SK-N-SH (cell line): ENCODE results near the gene PHKG1. TPM values are rescaled to one million over a fixed set of nuclear protein-coding genes. Genes with fewer than 3 reads are reported as not detected.
"Not testable (repeated sequence)": the region's sequence is repeated elsewhere in the genome, so short reads cannot be mapped to it uniquely, and the experiment has no call there.

Experiments
- CTCF ChIA-PET: fragments of 300-600, 350-600 bp; formaldehyde crosslinking; extraction: SDS; loops from one replicate; lab custom pipeline; 2021; lab: Yijun Ruan, JAX
- POLR2A ChIA-PET: fragments of 350-600 bp; sonication (Branson Sonifier 250); formaldehyde crosslinking; extraction: SDS; loops from one replicate; lab custom pipeline; 2020; ENCODE audit warnings: antibody characterized with exemption, inconsistent platforms; lab: Yijun Ruan, JAX
- DNase-seq: peaks from one replicate; pipeline ENCODE4 v3.0.0; 2012
- H2AFZ ChIP-seq: fragments of 200-600 bp; sonication (generic); 2 replicates; pipeline ENCODE4 v1.8.1; 2016; ENCODE audit warnings: antibody characterized with exemption, mild to moderate bottlenecking, low read depth
- H3F3A ChIP-seq: fragments of 200-600 bp; sonication (generic); replicated peaks from 2 replicates; pipeline ENCODE3; 2016; ENCODE audit warnings: antibody characterized with exemption, mild to moderate bottlenecking; ENCODE audit not compliant: insufficient read depth
- H3K27ac ChIP-seq, 2 experiments: fragments of 200-500 bp in 1 of 2; fragments of 200-600 bp in 1 of 2; sonication (Bioruptor generic) in 1 of 2; sonication (generic), shearing (Covaris generic) in 1 of 2; 2 replicates each; pipeline versions ENCODE4 v1.5.1 to v1.6.1; 2014 to 2016; ENCODE audit warnings: low read depth in 2 of 2, inconsistent platforms in 1 of 2, low read length in 1 of 2, mild to moderate bottlenecking in 1 of 2, mixed read lengths in 1 of 2
- H3K27me3 ChIP-seq: fragments of 200-600 bp; sonication (generic), shearing (Covaris generic); 2 replicates; pipeline ENCODE4 v1.6.1; 2016; ENCODE audit warnings: mixed run types; ENCODE audit not compliant: insufficient read depth
- H3K36me3 ChIP-seq, 2 experiments: fragments of 200-500 bp in 1 of 2; fragments of 200-600 bp in 1 of 2; sonication (Bioruptor generic) in 1 of 2; sonication (generic) in 1 of 2; replicated peaks in 1 of 2; 2 replicates each; pipeline versions ENCODE3 to v1.5.1; 2014 to 2016; ENCODE audit warnings: low read length in 1 of 2, mild to moderate bottlenecking in 1 of 2; ENCODE audit not compliant: insufficient read depth in 2 of 2, control insufficient read depth in 1 of 2
- H3K4me1 ChIP-seq, 2 experiments: fragments of 200-500 bp in 1 of 2; fragments of 200-600 bp in 1 of 2; sonication (Bioruptor generic) in 1 of 2; sonication (generic), shearing (Covaris generic) in 1 of 2; 2 replicates each; pipeline versions ENCODE4 v1.5.1 to v1.6.1; 2014 to 2016; ENCODE audit warnings: low read depth in 1 of 2, low read length in 1 of 2, mixed run types in 1 of 2; ENCODE audit not compliant: insufficient read depth in 2 of 2, control insufficient read depth in 1 of 2
- H3K4me2 ChIP-seq: fragments of 200-600 bp; sonication (generic), shearing (Covaris generic); 2 replicates; pipeline ENCODE4 v1.6.1; 2017; ENCODE audit warnings: mixed run types
- H3K4me3 ChIP-seq, 2 experiments: fragments of 200-500 bp in 1 of 2; fragments of 200-600 bp in 1 of 2; sonication (Bioruptor generic) in 1 of 2; sonication (generic), shearing (Covaris generic) in 1 of 2; 2 replicates each; pipeline versions ENCODE4 v1.5.1 to v1.8.1; 2014 to 2016; ENCODE audit warnings: low read depth in 2 of 2, inconsistent platforms in 1 of 2, low read length in 1 of 2, mild to moderate bottlenecking in 1 of 2, mixed read lengths in 1 of 2, moderate library complexity in 1 of 2
- H3K79me2 ChIP-seq: fragments of 200-600 bp; sonication (generic); 2 replicates; pipeline ENCODE4 v1.8.1; 2017; ENCODE audit warnings: mild to moderate bottlenecking; ENCODE audit not compliant: insufficient read depth
- H3K9ac ChIP-seq: fragments of 200-600 bp; sonication (generic); 2 replicates; pipeline ENCODE4 v1.6.1; 2017; ENCODE audit warnings: mixed run types
- H3K9me2 ChIP-seq: fragments of 200-600 bp; sonication (generic); 2 replicates; pipeline ENCODE4 v1.6.1; 2017; ENCODE audit warnings: mixed run types
- H3K9me3 ChIP-seq: fragments of 200-600 bp; sonication (generic); 2 replicates; pipeline ENCODE4 v1.6.1; 2017; ENCODE audit warnings: mixed run types, mild to moderate bottlenecking, moderate library complexity
- H4K20me1 ChIP-seq: fragments of 200-600 bp; sonication (generic); 2 replicates; pipeline ENCODE4 v1.6.1; 2017; ENCODE audit warnings: mild to moderate bottlenecking, mixed run types; ENCODE audit not compliant: insufficient read depth
- CTCF ChIP-seq: fragments of 200-600 bp; sonication (generic); IDR thresholded peaks from 2 replicates; pipeline ENCODE4 v1.6.1; 2017; ENCODE audit warnings: antibody characterized with exemption, mild to moderate bottlenecking, moderate library complexity
- ELF1 ChIP-seq: IDR thresholded peaks from 2 replicates; pipeline ENCODE4 v1.4.0; 2012
- EP300 ChIP-seq, 2 experiments: IDR thresholded peaks; 2 replicates each; pipeline versions ENCODE4 v1.4.0 to v1.6.1; 2012; ENCODE audit warnings: borderline replicate concordance in 1 of 2, low read depth in 1 of 2, low read length in 1 of 2
- FOXJ3 ChIP-seq: sonication (generic); formaldehyde crosslinking; IDR thresholded peaks from 2 replicates; pipeline ENCODE4 v1.5.1; 2020; ENCODE audit warnings: mild to moderate bottlenecking, missing genetic modification reagents
- RXRA ChIP-seq: IDR thresholded peaks from 2 replicates; pipeline ENCODE4 v1.4.0; 2012; ENCODE audit warnings: low read depth, mild to moderate bottlenecking, borderline replicate concordance
- TEAD4 ChIP-seq: IDR thresholded peaks from 2 replicates; pipeline ENCODE4 v1.4.0; 2012; ENCODE audit warnings: mild to moderate bottlenecking, borderline replicate concordance; ENCODE audit not compliant: insufficient read depth
- YY1 ChIP-seq: IDR thresholded peaks from 2 replicates; pipeline ENCODE4 v1.4.0; 2012; ENCODE audit warnings: low read depth, mild to moderate bottlenecking
- ZBTB33 ChIP-seq: IDR thresholded peaks from 2 replicates; pipeline ENCODE4 v1.4.0; 2012; ENCODE audit warnings: low read depth, borderline replicate concordance
- WGBS: methylation state at CpG from one replicate; pipeline ENCODE4 v1.1.6; 2017; ENCODE audit warnings: low lambda C conversion rate; 5-methylcytosine and 5-hydroxymethylcytosine counted together
- polyA plus RNA-seq, 3 experiments: library from polyadenylated mRNA; depleted of rRNA; stranded (reverse); fragments of >200 nt; gene quantifications; 2 replicates each; pipeline ENCODE4 v1.2.3, GENCODE V29; 2012

PHKG1 gene
- polyA plus RNA-seq, 1 of the 3 experiments (the other 2 are of a cell fraction), result 2.5 TPM

- peak; percentile 8; the same call in 1 of the 2 replicates for TF ChIP-seq CTCF
- no peak for TF ChIP-seq RXRA
- peak; percentile 95 for TF ChIP-seq ZBTB33
- TF ChIP-seq YY1, result peak; percentile 92
- peak; percentile 80 for TF ChIP-seq ELF1
Observed at GRCh38 chr7:56051339-56052191, 41.2 kb downstream of the PHKG1 start, which contains the start of the genes CCT6A and PSPH (continued).

- Histone ChIP-seq H3K4me2 (peak overlapping the region; percentile 87), H3F3A (peaks cover 61% of the 10 kb centered on the region), H3K9me3 (no peaks in the 10 kb centered on the region), H3K36me3 (peaks cover 29 to 35% of the 10 kb centered on the region in 2 experiments), H4K20me1 (peaks cover 16% of the 10 kb centered on the region), H3K9ac (peak overlapping the region; percentile 89), H3K79me2 (peaks cover 75% of the 10 kb centered on the region), H3K9me2 (no peaks in the 10 kb centered on the region), H3K27ac (peak overlapping the region; percentile 85 to 90), H3K27me3 (no peaks in the 10 kb centered on the region), H2AFZ (peak overlapping the region; percentile 89), H3K4me3 (peak overlapping the region; percentile 74 to 98), H3K4me1 (peaks cover 22 to 52% of the 10 kb centered on the region in 2 experiments)
- DNase-seq, result no peak
- ChIA-PET CTCF (interaction anchor here (0.6 to 2.1 kb wide), 8 partner anchors 12 to 43 kb away, joined by 3 to 13 read pairs (median 4); partner anchors contain the start of gene SUMF2), POLR2A (interaction anchor here (0.8 to 2.5 kb wide), 16 partner anchors 10 to 56 kb away, joined by 3 to 36 read pairs (median 4); partner anchors contain the start of genes CHCHD2, PHKG1 and SUMF2)
- peak; percentile 63; the same call in 1 of the 2 replicates for TF ChIP-seq TEAD4
- TF ChIP-seq EP300 (IDR thresholded peaks at IDR 0.05; ENCODE audit: borderline replicate concordance in 1 of 2, low read depth in 1 of 2, low read length in 1 of 2), result no peak
- TF ChIP-seq FOXJ3, result 0 out of 2 replicates have a peak, but pooled peaks have one; percentile 76
- WGBS, result 0% methylated on average over 9 of the region's 9 CpGs
Observed at GRCh38 chr7:56051053-56051338, 41.8 kb downstream of the PHKG1 start.

- H3K27me3 ChIP-seq, H3K9me2 ChIP-seq, H3K9me3 ChIP-seq, DNase-seq, POLR2A ChIA-PET, H4K20me1 ChIP-seq, H2AFZ ChIP-seq, CTCF ChIA-PET: not testable (repeated sequence)
- 54% methylated on average over 8 of the region's 8 CpGs for whole genome bisulfite sequencing
- Histone ChIP-seq H3K36me3 (peaks cover 9 to 12% of the 10 kb centered on the region in 2 experiments), H3K79me2 (peaks cover 77% of the 10 kb centered on the region), H3F3A (peaks cover 50% of the 10 kb centered on the region), H3K9ac (0 out of 2 replicates have a peak overlapping the region, but pooled peaks have one; percentile 1), H3K27ac (peak overlapping the region; percentile 61 to 85), H3K4me3 (peak overlapping the region in 1 of 2 experiments; percentile 37; a peak in 1 of 4 replicates), H3K4me2 (peak overlapping the region; percentile 87), H3K4me1 (peaks cover 22 to 43% of the 10 kb centered on the region in 2 experiments; a peak in 3 of 4 replicates)
- TF ChIP-seq CTCF, result peak; percentile 33; the same call in 1 of the 2 replicates
Observed at GRCh38 chr7:56048763-56049162, 44.0 kb downstream of the PHKG1 start.
